Stimulated activated CD4-positive, alpha-beta T cell treated with anti-CD3 and anti-CD28 coated beads, Interleukin-1b, Interleukin-23, amount 100 ng/mL, for 48 hours (primary cell): ENCODE measurements around the gene CXCR6.

Experiments used
- DNase-seq: peaks from one replicate; pipeline ENCODE4 v3.0.0-alpha.2; 2020

Gene CXCR6

GRCh38 chr3:45943207-45943846 lies at the start of gene CXCR6:
Gene CXCR6, plus strand, starts transcription at chr3:45943464. Its CDS starts 3,018 bp downstream, at chr3:45946482.
- DNase-seq, result peak; percentile 53

GRCh38 chr3:45894015-45894414 lies 49.2 kb upstream of the CXCR6 start:
- DNase-seq, result no peak

DNA sequence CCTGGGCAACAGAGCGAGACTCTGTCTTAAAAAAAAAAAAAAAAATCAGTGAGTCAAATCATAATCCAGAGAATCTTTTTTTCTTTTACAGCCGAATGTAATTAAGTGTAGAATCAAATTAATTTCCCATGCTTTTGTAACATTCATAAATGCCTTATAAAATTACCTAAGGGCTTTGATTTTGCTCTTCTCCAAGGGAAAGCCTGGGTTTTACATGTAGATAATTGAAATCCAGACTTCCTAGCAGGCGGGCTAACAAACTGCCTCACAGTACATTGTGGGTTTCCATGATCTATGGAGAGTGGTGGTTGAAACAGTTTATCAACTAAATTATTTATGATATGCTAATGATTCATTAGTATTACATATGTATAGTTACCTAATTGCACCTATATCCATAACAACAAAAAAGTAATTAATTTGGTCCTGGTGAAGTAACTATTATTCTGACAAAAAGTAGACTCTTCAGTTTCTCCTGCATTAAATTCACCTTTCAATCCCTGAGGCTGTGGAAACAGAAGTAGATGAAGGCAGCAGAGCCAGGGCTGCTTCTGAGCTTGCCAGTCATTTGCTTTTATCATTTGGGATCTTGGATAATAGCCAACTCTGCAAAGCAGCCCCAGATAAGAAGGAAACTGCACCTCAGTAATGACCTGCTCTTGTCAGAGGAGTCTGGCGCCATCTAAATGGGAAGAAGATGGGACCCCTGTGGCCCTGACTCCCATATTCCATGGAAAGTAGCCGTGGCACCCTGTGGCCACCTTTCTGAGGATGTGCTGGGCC lies 47.4 kb upstream of the CXCR6 start:
- no peak for DNase-seq

GRCh38 chr3:45896956-45897355 lies 46.3 kb upstream of the CXCR6 start:
- DNase-seq, result no peak

GRCh38 chr3:45904931-45905330 lies 38.3 kb upstream of the CXCR6 start:
- no peak for DNase-seq

DNA sequence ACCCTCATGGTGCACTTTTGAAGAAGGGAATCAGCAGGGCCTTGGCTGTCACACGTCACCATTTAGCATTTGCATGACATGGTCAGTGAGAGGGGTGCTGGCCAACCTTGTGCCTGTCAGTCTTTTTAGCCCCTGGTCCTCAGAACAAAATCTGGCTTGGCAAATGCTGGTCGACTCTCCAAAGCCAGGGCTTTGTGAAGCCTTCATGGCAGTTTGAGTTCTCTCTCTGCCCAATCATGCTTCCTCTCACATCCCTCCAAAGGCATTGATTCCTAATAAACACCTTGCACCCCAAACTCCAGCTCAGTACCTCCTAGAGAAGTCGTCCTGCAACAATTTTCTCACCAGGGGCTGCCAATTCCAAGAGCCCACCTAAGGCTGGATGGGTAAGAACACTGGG lies 37.5 kb upstream of the CXCR6 start:
- DNase-seq, result no peak

DNA sequence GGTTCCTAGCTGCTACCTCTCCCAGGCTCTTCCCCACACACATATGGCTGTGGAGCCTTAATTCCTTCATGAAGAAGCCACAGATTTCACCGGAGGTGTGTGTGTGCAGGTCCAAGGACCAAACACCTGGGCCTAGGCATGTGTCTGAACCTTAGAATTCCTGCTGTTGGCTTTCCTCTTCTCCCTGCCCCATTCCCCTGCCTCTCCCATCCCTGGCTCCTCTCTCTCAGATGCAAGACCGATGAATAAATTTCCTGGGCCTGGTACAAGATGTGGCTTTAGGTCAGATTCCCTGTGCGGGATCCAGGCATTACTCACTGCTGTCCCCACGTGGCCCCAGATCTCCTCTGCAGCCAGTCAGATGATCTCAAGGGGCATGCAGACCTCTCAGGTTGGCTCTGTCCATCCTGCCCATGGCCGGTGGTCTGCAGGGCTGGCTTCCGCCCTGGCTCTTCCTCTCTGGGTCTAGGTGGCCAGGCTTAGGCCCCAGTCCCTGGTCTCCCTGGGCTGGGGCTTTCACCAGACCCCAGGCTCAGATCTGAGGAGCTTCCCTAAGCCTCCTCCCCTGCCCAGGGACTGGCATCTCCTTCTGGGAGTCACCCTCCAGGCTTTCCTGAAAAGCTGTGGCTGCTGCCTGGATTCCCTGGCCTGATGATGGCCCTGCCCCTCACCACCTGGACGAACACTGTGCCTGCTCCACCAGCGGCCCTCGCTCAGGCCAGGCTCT lies 36.4 kb upstream of the CXCR6 start:
- no peak for DNase-seq

DNA sequence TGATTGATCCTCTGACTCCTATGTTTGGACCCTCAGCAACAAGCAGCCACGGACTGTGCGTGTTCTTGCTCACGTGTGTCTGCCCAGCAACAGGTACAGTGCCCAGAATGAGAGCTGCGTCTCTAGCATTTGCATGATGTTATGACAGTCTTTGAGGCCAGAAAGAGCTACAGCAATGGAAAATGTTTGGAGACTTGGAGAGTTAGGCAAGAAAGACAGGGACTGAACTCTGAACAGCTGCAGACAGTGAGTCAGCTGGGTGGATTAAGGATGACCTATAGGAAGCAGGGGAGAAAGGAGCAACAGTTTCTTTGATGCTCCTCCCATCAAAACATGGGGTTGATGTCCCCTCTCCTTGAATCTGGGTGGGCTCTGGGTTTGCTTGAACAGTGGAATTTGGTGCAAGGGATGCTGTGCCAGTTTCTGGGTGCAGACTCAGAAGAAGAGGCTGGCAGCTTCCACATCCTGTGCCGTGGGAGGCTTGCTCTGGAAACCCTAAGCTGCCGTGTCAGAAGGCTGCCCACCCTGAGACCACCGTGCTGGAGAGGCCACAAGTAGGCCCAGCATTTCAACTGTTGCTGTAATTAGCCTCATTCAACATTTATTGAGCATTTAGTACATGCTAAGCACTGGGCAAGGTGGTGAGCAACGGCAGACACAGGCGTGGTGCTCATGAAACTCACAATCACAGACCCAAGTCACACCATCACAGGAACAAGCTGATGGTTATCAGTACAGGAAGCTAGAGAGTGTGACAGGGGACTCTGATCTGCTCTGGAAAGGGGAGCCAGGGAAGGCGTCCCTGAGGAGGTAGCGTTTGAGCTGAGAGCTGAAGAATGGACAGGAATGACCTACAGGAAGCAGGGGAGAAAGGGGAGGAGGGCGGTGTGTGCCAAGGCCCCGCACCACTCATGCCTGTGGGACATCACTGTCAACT lies 35.2 kb upstream of the CXCR6 start:
- no peak for DNase-seq

GRCh38 chr3:45908761-45909160 lies 34.5 kb upstream of the CXCR6 start:
- DNase-seq, result no peak

GRCh38 chr3:45909542-45909941 lies 33.7 kb upstream of the CXCR6 start:
- no peak for DNase-seq

DNA sequence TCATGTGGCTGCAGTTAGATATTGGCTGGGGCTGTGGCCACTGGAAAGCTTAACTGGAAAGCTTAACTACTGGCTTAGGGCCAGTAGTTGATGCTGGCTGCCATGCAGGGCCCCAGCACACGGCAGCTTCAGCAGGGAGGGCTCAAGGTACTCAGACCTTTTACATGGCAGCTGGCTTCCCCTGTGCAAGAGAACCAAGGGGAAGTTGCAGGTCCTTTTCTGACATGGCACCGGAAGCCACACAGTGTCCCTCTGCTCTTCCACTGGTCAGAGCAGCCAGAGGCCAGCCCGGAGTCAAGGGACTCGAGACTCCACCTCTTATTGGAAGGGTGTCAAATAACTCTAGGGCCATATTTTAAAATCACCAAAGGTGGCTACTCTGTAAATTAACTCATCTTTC lies 32.4 kb upstream of the CXCR6 start:
- DNase-seq, result no peak

GRCh38 chr3:45911511-45912226 lies 31.6 kb upstream of the CXCR6 start:
- DNase-seq, result no peak

DNA sequence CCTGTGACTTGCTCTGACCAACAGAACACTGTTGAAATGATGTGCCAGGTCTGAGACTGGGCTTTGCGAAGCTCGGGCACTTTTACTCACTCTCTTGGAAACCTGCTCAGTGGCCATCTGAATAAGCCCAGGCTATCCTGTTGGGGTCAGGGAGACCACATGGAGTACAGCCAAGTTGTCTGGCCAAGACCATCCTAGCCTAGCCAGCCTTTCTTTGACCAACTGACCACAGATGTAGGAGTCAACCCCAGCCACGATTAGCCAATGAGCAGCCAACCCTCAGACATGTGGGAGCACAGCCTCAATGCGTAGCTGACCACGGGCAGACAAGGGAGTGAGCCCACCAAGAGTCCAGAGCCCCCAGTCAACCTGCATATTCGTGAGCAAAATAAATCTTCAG lies 30.8 kb upstream of the CXCR6 start:
- no peak for DNase-seq

- no peak for DNase-seq
These were observed 28.8 kb upstream of the CXCR6 start for GRCh38 chr3:45914362-45915058.

DNA sequence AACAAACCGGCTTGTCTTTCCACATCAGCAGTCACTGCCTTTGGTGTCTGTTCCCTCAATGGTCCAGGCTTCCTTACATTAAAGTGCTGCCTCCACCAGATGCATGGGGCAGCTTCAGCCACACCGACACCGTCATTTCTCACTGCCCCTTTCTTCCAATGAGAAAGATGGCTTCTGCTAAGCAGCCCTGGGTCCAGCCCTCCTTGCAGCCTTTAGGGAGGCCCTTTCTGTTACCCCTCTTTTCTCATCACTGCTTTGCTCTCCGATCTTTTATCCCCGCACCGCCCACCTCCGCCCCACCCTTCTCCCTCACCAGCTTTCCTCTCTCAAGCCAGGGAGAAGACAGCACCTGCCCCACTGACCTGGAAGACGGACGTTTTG lies 28.2 kb upstream of the CXCR6 start:
- DNase-seq, result no peak

GRCh38 chr3:45915518-45916231 lies 27.6 kb upstream of the CXCR6 start:
- peak; percentile 83 for DNase-seq

DNA sequence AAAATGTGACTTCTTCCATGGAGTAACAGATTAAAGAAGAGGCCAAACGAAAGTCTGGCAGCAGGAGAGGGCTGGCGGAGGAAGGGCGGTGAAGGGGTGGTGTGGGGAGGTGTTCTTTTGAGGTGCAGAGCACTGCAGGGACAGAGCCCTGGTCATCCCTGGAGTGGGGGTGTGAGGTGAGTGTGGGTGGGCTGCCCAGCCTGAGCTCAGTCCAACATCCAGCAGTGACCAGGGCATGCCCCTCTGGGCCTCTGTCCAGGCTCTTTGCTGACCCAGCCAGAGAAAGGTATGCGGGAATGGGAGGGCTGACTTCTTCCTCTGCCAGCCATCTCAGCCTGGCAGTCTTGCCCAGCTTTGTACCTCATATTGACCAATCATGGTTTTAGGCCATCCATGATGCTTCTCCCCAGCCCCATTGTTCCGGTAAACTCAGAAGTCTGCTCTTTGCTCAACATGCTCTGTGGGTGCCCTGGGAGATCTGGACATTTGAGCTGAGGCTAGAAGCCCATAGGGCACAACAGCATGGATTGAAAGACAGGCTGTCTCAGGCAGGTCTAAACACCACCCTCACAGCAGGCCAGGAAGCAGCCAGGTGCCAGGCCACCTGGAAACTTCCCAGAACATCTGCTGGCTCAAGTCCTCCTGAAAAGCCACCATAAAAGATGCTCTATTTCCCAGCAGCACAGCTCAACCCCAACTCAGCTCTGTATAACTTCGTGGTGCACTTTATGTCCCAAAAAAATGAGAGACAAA lies 25.9 kb upstream of the CXCR6 start:
- DNase-seq, result no peak

DNA sequence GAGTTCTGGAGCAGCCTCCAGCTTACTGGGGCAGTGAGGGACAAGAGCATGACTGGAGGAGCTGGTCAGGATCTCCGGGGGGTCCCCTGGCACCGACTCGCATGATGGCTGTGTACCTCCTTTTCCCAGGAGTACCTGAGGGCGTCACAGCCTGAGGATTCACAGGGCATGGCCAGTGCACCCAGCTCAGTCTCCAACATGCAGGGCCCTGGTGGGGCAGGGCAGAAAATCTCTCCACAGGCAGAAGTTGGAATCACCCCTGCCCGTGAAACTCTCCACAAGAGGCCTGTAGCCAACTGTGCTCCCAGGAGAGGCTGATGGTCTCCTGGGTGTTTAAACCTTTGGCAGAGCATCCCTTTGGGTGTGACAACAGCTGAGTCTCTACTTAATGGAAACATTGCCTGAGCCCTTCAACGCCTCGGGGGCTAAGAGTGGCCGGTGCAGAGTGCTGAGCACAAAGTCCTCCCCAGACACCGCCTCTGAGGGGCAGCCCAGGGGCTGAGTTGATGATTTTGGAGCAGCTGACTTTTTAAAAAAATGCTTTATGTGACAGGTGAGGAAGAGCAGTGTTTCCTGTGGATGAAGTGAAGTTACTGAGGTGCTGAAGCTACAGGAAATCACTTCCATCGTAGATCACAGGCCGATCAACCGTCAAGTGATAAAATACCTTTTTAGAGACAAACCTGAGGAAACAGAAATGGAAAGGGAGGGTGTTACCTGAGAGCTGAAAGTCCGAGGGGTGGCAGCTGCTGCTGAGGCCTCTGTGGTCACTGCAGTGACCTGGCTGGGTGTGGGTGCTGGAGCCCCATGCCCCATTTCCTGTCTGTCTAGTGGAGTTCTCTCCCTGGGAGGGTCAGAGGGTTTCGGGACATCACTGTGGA lies 21.9 kb upstream of the CXCR6 start:
- no peak for DNase-seq

DNA sequence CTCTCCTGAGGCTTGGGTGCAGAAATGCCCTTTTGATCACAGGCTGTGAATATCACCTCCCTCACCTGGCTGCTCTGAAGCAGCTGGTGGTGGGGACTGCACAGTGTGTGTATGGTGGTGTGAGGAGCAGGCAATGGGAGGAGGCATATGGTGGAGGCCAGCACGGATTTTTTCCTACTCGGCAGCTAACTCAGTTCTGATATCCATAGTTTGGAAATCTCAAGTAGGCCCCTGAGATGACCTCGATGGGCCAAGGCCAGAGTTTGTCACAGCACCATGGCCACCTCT lies 21.3 kb upstream of the CXCR6 start:
- no peak for DNase-seq
